T-cell (primary cell): ENCODE results near the gene TM6SF1. TPM values are rescaled to one million over a fixed set of nuclear protein-coding genes. Genes with fewer than 3 reads are reported as not detected.

ENCODE experiments used
- ATAC-seq, 4 experiments: fragments of 200-7000 bp in 3 of 4; fragments of 150-1000 bp in 1 of 4; cut with Tn5 transposase; replicated peaks in 1 of 4; 1 replicate in 3 of 4; 2 replicates in 1 of 4; pipeline ENCODE4 v1.10.0; 2021; ENCODE audit warnings: moderate library complexity in 3 of 4, mild to moderate bottlenecking in 2 of 4, moderate number of reproducible peaks in 1 of 4
- CTCF ChIA-PET, 2 donors: fragments of 300-600 bp; sonication (Branson Sonifier 250); formaldehyde crosslinking; loops; one replicate each; lab custom pipeline; 2022; ENCODE audit warnings: antibody characterized with exemption in 2 of 2; lab: Charles Lee
- POLR2A ChIA-PET, 2 donors: fragments of 300-600 bp; sonication (Branson Sonifier 250); formaldehyde crosslinking; loops; one replicate each; lab custom pipeline; 2022; ENCODE audit warnings: antibody characterized with exemption in 2 of 2; lab: Charles Lee
- DNase-seq, 35 experiments: peaks; one replicate each; pipeline versions ENCODE4 v3.0.0 to v3.0.0-alpha.2; 2013 to 2023
- H3K27ac ChIP-seq: one replicate; pipeline ENCODE4 v1.5.1; 2013; ENCODE audit warnings: low read length
- H3K27me3 ChIP-seq, 2 experiments: replicated peaks in 1 of 2; 1 replicate in 1 of 2; 2 replicates in 1 of 2; pipeline versions ENCODE4 v1.6.1 to v1.7.0; 2013; ENCODE audit warnings: low read length in 1 of 2, mixed read lengths in 1 of 2; ENCODE audit not compliant: control insufficient read depth in 2 of 2, insufficient read depth in 2 of 2; ENCODE audit errors: extremely low read depth in 1 of 2
- H3K36me3 ChIP-seq, 2 donors: 1 replicate in 1 of 2; 2 replicates in 1 of 2; pipeline versions ENCODE4 v1.6.1 to v1.7.0; 2013; ENCODE audit warnings: low read length in 1 of 2; ENCODE audit not compliant: control insufficient read depth in 2 of 2, insufficient read depth in 1 of 2; ENCODE audit errors: extremely low read depth in 1 of 2
- H3K4me1 ChIP-seq, 2 experiments: 1 replicate in 1 of 2; 2 replicates in 1 of 2; pipeline versions ENCODE4 v1.6.1 to v1.7.0; 2013; ENCODE audit warnings: low read length in 2 of 2, mixed read lengths in 1 of 2; ENCODE audit not compliant: insufficient read depth in 2 of 2, control insufficient read depth in 1 of 2; ENCODE audit errors: extremely low read depth in 1 of 2
- H3K4me3 ChIP-seq, 2 donors: 1 replicate in 1 of 2; 2 replicates in 1 of 2; pipeline versions ENCODE4 v1.5.1 to v1.7.0; 2013; ENCODE audit warnings: mild to moderate bottlenecking in 2 of 2, low read length in 1 of 2, moderate library complexity in 1 of 2; ENCODE audit not compliant: control insufficient read depth in 1 of 2; ENCODE audit errors: extremely low read depth in 1 of 2
- H3K9me3 ChIP-seq: 2 replicates; pipeline ENCODE4 v1.7.0; 2013
- H3K27ac Mint-ChIP-seq, 2 donors: one replicate each; pipeline ENCODE4 v1.8.0; 2020 to 2021; ENCODE audit warnings: mild to moderate bottlenecking in 2 of 2, mixed read lengths in 2 of 2
- H3K27me3 Mint-ChIP-seq, 2 donors: one replicate each; pipeline ENCODE4 v1.8.0; 2021 to 2022; ENCODE audit warnings: mixed read lengths in 2 of 2
- H3K36me3 Mint-ChIP-seq: one replicate; pipeline ENCODE4 v1.8.0; 2021; ENCODE audit warnings: mixed read lengths
- H3K4me1 Mint-ChIP-seq, 3 donors: one replicate each; pipeline ENCODE4 v1.8.0; 2020 to 2022; ENCODE audit warnings: mixed read lengths in 3 of 3, mild to moderate bottlenecking in 1 of 3
- H3K4me3 Mint-ChIP-seq, 3 donors: one replicate each; pipeline ENCODE4 v1.8.0; 2020 to 2022; ENCODE audit warnings: mild to moderate bottlenecking in 3 of 3, mixed read lengths in 3 of 3, moderate library complexity in 3 of 3
- H3K9me3 Mint-ChIP-seq, 3 donors: one replicate each; pipeline ENCODE4 v1.8.0; 2020 to 2022; ENCODE audit warnings: mixed read lengths in 3 of 3
- WGBS: methylation state at CpG from one replicate; pipeline ENCODE4 v1.1.5; 2013; ENCODE audit warnings: missing lambda C conversion rate; ENCODE audit not compliant: insufficient coverage; 5-methylcytosine and 5-hydroxymethylcytosine counted together
- total RNA-seq, 35 experiments: library from RNA in 6 of 35; stranded (reverse) in 6 of 35; fragments of 120-200 nt in 1 of 35; gene quantifications; one replicate each; pipeline versions ENCODE4 v1.2.1 to v1.2.4 and lab custom pipeline; 2013 to 2026

The TM6SF1 gene
- total RNA-seq, 5 donors from 2014 or later (not counting 1 experiment from before 2014, with no cell fraction given), result 0.33 to 2.1 (median 0.84) TPM; not detected in 1

- H3K36me3 Mint-ChIP-seq, result no peaks in the 10 kb centered on the region
- H3K4me1 ChIP-seq, result peaks cover 19 to 24% of the 10 kb centered on the region in 2 experiments
- H3K9me3 Mint-ChIP-seq, result no peaks in the 10 kb centered on the region
- ChIA-PET CTCF (interaction anchor here (0.5 to 0.6 kb wide), 2 partner anchors 9 to 137 kb away, joined by 3 to 6 read pairs; no protein-coding TSS in a partner anchor), POLR2A (no interaction called here)
- peak overlapping the region in 1 of 3 donors; percentile 87 for H3K4me3 Mint-ChIP-seq
- DNase-seq, result no peak
- ATAC-seq, result no peak
- H3K27me3 ChIP-seq, result no peaks in the 10 kb centered on the region
- no peaks in the 10 kb centered on the region for H3K27me3 Mint-ChIP-seq
- H3K4me3 ChIP-seq, result peak overlapping the region; percentile 82 to 91
- H3K27ac ChIP-seq, result peak overlapping the region; percentile 39
- WGBS, result no CpG with 5 or more reads among the region's 3 CpGs
- H3K36me3 ChIP-seq, result no peaks in the 10 kb centered on the region
- peaks cover 7 to 14% (median 8%) of the 10 kb centered on the region in 3 donors for H3K4me1 Mint-ChIP-seq
- H3K27ac Mint-ChIP-seq, result peak overlapping the region; percentile 77 to 83
- H3K9me3 ChIP-seq, result no peaks in the 10 kb centered on the region
Observed at GRCh38 chr15:83065431-83065830, 42.0 kb upstream of the TM6SF1 start.

DNA sequence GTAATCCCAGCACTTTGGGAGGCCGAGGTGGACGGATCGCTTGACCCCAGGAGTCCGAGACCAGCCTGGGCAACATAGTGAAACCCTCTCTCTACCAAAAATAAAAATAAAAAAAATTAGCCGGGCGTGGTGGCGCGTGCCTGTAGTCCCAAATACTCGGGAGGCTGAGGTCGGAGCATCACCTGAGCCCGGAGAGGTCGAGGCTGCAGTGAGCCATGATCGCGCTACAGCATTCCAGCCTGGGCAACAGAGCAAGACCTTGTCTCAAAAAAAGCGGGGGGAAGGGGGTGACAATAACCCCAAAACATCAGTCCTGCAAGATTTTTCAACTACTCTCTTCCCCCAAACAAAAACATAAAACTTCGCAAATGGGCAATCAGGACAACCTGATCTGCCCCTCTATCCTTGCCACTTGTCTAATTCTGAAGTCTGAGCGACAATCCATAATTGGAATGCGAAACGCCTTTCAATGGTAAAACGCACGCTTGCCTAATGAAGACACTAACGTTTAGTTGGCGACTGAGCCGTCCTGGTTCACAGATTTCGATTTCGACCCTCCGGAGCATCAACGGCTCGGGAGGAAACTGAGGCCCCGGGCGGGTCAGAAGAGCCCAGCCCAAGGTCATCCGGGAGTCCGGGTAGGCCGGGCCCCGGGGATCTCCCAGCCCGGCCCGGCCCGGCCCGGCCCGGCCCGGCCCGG, 41.3 kb upstream of the TM6SF1 start:
- H3K9me3 ChIP-seq, result no peaks in the 10 kb centered on the region
- H3K27me3 ChIP-seq, result no peaks in the 10 kb centered on the region
- peak overlapping the region; percentile 39 for H3K27ac ChIP-seq
- Mint-ChIP-seq H3K4me3 (peak overlapping the region in 1 of 3 donors; percentile 87), H3K27ac (peak overlapping the region; percentile 77 to 83), H3K4me1 (peaks cover 7 to 14% (median 8%) of the 10 kb centered on the region in 3 donors), H3K9me3 (no peaks in the 10 kb centered on the region), H3K27me3 (no peaks in the 10 kb centered on the region), H3K36me3 (no peaks in the 10 kb centered on the region)
- H3K4me3 ChIP-seq, result peak overlapping the region; percentile 82 to 91
- ATAC-seq (no peak), DNase-seq (peak in 1 of 35 experiments; percentile 24)
- no peaks in the 10 kb centered on the region for H3K36me3 ChIP-seq
- POLR2A ChIA-PET, result interaction anchor here (0.6 kb wide), 2 partner anchors 96 to 233 kb away, joined by 5 to 10 read pairs; no protein-coding TSS in a partner anchor
- CTCF ChIA-PET, result interaction anchor here (0.5 to 1.3 kb wide), 4 partner anchors 8 to 136 kb away, joined by 3 to 6 read pairs (median 4); no protein-coding TSS in a partner anchor
- peaks cover 17 to 24% of the 10 kb centered on the region in 2 experiments for H3K4me1 ChIP-seq
- WGBS, result 4% methylated on average over 34 of the region's 42 CpGs

- no peaks in the 10 kb centered on the region for H3K9me3 ChIP-seq
- H3K4me1 Mint-ChIP-seq, result peaks cover 7 to 14% (median 8%) of the 10 kb centered on the region in 3 donors
Observed at GRCh38 chr15:83066734-83067637, 40.5 kb upstream of the TM6SF1 start, which contains the start of gene BTBD1. Gene BTBD1, minus strand, starts transcription at chr15:83067252. Its CDS starts 101 bp downstream, at chr15:83067151.

GRCh38 chr15:83067638-83067962, 39.8 kb upstream of the TM6SF1 start:
- Mint-ChIP-seq H3K36me3 (peaks cover 3% of the 10 kb centered on the region), H3K4me1 (peaks cover 7 to 14% (median 8%) of the 10 kb centered on the region in 3 donors), H3K27me3 (no peaks in the 10 kb centered on the region), H3K27ac (peak overlapping the region; percentile 77 to 84), H3K4me3 (peak overlapping the region in 2 of 3 donors; percentile 69 to 76), H3K9me3 (peaks cover 0 to 4% (median 0%) of the 10 kb centered on the region in 3 donors)
- Histone ChIP-seq H3K27me3 (no peaks in the 10 kb centered on the region), H3K9me3 (no peaks in the 10 kb centered on the region), H3K36me3 (no peaks in the 10 kb centered on the region), H3K4me3 (peak overlapping the region; percentile 82 to 91), H3K27ac (peak overlapping the region; percentile 58), H3K4me1 (peaks cover 14 to 21% of the 10 kb centered on the region in 2 experiments)
- 90% methylated on average over 8 of the region's 12 CpGs for WGBS
- ChIA-PET POLR2A (interaction anchor here (0.6 to 0.9 kb wide), 3 partner anchors 32 to 259 kb away, joined by 3 to 5 read pairs (median 3); no protein-coding TSS in a partner anchor), CTCF (interaction anchor here in 1 of 2 donors (0.9 kb wide), 1 partner anchor 10 kb away, joined by 3 read pairs; no protein-coding TSS in a partner anchor)
- ATAC-seq (no peak), DNase-seq (no peak)

More at GRCh38 chr15:83066734-83067637, 40.5 kb upstream of the TM6SF1 start, which contains the start of gene BTBD1:
- peak within 1 kb of the TSS; percentile 82 to 91 for H3K4me3 ChIP-seq
- under 1% methylated on average over 86 of the region's 90 CpGs for WGBS
- H3K27ac ChIP-seq, result peak within 1 kb of the TSS; percentile 58
- Mint-ChIP-seq H3K4me3 (peak within 1 kb of the TSS in 2 of 3 donors; percentile 69 to 87), H3K9me3 (no peaks in the 10 kb centered on the region), H3K36me3 (no peaks in the 10 kb centered on the region), H3K27me3 (no peaks in the 10 kb centered on the region), H3K27ac (peak within 1 kb of the TSS; percentile 77 to 84)
- ChIA-PET CTCF (interaction anchor here (0.5 to 1.3 kb wide), 3 partner anchors 9 to 56 kb away, joined by 3 to 5 read pairs (median 4); no protein-coding TSS in a partner anchor), POLR2A (interaction anchor here (0.6 to 0.9 kb wide), 4 partner anchors 31 to 259 kb away, joined by 3 to 10 read pairs (median 5); no protein-coding TSS in a partner anchor)
- DNase-seq (peak; percentile 46 to 85 (median 66)), ATAC-seq (peak; percentile 82 to 87 (median 86))
- H3K27me3 ChIP-seq, result no peaks in the 10 kb centered on the region
- H3K4me1 ChIP-seq, result peaks cover 17 to 21% of the 10 kb centered on the region in 2 experiments
- no peaks in the 10 kb centered on the region for H3K36me3 ChIP-seq

DNA sequence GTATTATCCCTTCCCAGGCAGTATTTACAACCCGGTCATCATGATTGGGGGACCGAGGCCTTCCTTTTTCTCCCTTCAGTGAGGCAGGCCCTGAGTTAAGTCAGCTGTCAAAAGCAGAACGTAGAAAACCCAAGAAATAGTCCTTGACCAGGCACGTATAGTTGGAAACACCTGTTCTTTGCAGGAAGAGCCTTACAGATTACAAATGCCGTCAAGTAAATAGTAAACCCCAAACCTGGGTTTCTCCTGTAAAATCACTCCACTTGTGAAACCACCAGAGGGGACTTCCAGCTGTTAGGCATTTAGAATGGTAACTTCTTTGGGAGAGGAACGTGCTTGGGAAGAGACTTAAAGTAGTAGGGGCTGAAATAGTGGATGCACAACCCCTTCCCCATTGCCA, 39.4 kb upstream of the TM6SF1 start:
- no peak for ATAC-seq
- H3K36me3 Mint-ChIP-seq, result peaks cover 3% of the 10 kb centered on the region
- DNase-seq, result peak in 1 of 35 experiments; percentile 12
- Histone ChIP-seq H3K36me3 (no peaks in the 10 kb centered on the region), H3K9me3 (no peaks in the 10 kb centered on the region), H3K27me3 (peaks cover 0 to under 1% of the 10 kb centered on the region in 2 experiments), H3K4me3 (no peak overlapping the region), H3K4me1 (peaks cover 11 to 21% of the 10 kb centered on the region in 2 experiments), H3K27ac (peak overlapping the region; percentile 58)
- H3K4me3 Mint-ChIP-seq, result peak overlapping the region in 2 of 3 donors; percentile 69 to 76
- WGBS, result 83% methylated on average over 4 of the region's 6 CpGs
- no peaks in the 10 kb centered on the region for H3K27me3 Mint-ChIP-seq
- H3K4me1 Mint-ChIP-seq, result peaks cover 7 to 14% (median 8%) of the 10 kb centered on the region in 3 donors
- peaks cover 0 to 4% (median 0%) of the 10 kb centered on the region in 3 donors for H3K9me3 Mint-ChIP-seq
- ChIA-PET CTCF (no interaction called here), POLR2A (interaction anchor here (0.6 to 0.9 kb wide), 2 partner anchors 35 to 260 kb away, joined by 3 read pairs; no protein-coding TSS in a partner anchor)
- peak overlapping the region; percentile 77 to 84 for H3K27ac Mint-ChIP-seq
